Ovary (tissue), 9 donors: ENCODE measurements around the gene FN3K. TPM values are rescaled to one million over a fixed set of nuclear protein-coding genes. Genes with fewer than 3 reads are reported as not detected.
"Not testable (repeated sequence)": the region's sequence is repeated elsewhere in the genome, so short reads cannot be mapped to it uniquely, and the experiment has no call there.

Experiments
- DNase-seq, 5 donors: peaks; one replicate each; pipeline ENCODE4 v3.0.0-alpha.2; 2019 to 2020
- H3K27ac ChIP-seq, 2 donors: fragments of 200-600 bp; one replicate each; pipeline versions ENCODE4 v1.5.1 to v1.8.0; 2019 to 2022
- H3K27me3 ChIP-seq: fragments of 200-600 bp; one replicate; pipeline ENCODE4 v1.8.0; 2022
- H3K36me3 ChIP-seq: fragments of 200-600 bp; sonication (generic); one replicate; pipeline ENCODE4 v1.5.1; 2019
- H3K4me1 ChIP-seq: one replicate; pipeline ENCODE4 v1.8.1; 2013; ENCODE audit warnings: mild to moderate bottlenecking, moderate library complexity; ENCODE audit not compliant: insufficient read depth
- H3K4me3 ChIP-seq: fragments of 200-600 bp; sonication (generic); one replicate; pipeline ENCODE4 v1.5.1; 2017
- H3K9me3 ChIP-seq, 2 donors: fragments of 200-600 bp in 1 of 2; sonication (generic) in 1 of 2; one replicate each; pipeline versions ENCODE4 v1.5.1 to v1.8.1; 2013 to 2019; ENCODE audit warnings: mild to moderate bottlenecking in 1 of 2, moderate library complexity in 1 of 2
- EP300 ChIP-seq: sonication (generic); formaldehyde crosslinking; IDR thresholded peaks from one replicate; pipeline ENCODE4 v1.6.1; 2017; ENCODE audit warnings: antibody characterized with exemption
- POLR2A ChIP-seq: fragments of 450-650 bp; IDR thresholded peaks from one replicate; pipeline ENCODE4 v1.6.1; 2017; ENCODE audit warnings: antibody characterized with exemption, mild to moderate bottlenecking, moderate library complexity
- WGBS, 3 donors: extraction: QIAGEN DNeasy Blood & Tissue Kit in 1 of 3; methylation state at CpG; one replicate each; pipeline versions ENCODE4 v1.1.5 to v1.1.7; 2013 to 2017; 5-methylcytosine and 5-hydroxymethylcytosine counted together
- intact Hi-C, 4 donors: fragments of 100-400 bp; cut with DNase I; formaldehyde crosslinking; loops; one replicate each; pipeline versions ENCODE4 v1.11.0 to v1.15.1; 2022 to 2023
- polyA plus RNA-seq, 2 donors: library from polyadenylated mRNA; stranded (reverse); fragments of 200-250 nt in 1 of 2; fragments of 350-450 nt in 1 of 2; fragmentation: Illumina TruSeq in 1 of 2; extraction: RNeasy Lipid Tissue Mini Kit (QIAGEN cat#74804) in 1 of 2; gene quantifications; one replicate each; pipeline ENCODE4 v1.2.3, GENCODE V29; 2013 to 2014
- total RNA-seq, 7 donors: library from RNA; depleted of rRNA in 2 of 7; stranded (reverse); fragments of >200 nt in 2 of 7; fragmentation: NEBNext Ultra II Directional in 3 of 7; extraction: Animal tissue kit (Norgen Biotek cat#: 25700) in 3 of 7; gene quantifications; one replicate each; pipeline versions ENCODE4 v1.1.0 to v1.2.4, GENCODE V29; 2016 to 2023
- TF ChIP-seq, protein P1 (sequence below), 3 donors: fragments of 450-650 bp in 2 of 3; fragments of 200-600 bp in 1 of 3; IDR thresholded peaks; one replicate each; pipeline versions ENCODE4 v1.5.1 to v1.8.0; 2016 to 2022; ENCODE audit warnings: antibody characterized with exemption in 3 of 3, mild to moderate bottlenecking in 1 of 3
- donor health status: DM: no; HTN: no; CAD: no; lungs with moderate emphysema.
- donor health status: DM: no; HTN: no; CAD: no.
- donor health status: Bipolar disorder and iron deficiency.
- donor health status: DM: yes; HTN: yes; CAD: no.
- donor health status: DM: no; HTN: no; CAD: no.
- donor health status: DM: yes; HTN: yes; CAD: no.

FN3K gene
- total and polyA plus RNA-seq, 9 donors = 12.0 to 106 (median 30.1) TPM

GRCh38 chr17:82740906-82741759, 5.7 kb downstream of the FN3K start:
- H3K4me3 ChIP-seq = no peak overlapping the region
- WGBS, 3 donors = 95 to 98% (median 97%) methylated on average over 10 of the region's 10 CpGs
- H3K27ac ChIP-seq = no peak overlapping the region
- TF ChIP-seq POLR2A (no peak), EP300 (no peak)
- TF ChIP-seq, protein P1, sequence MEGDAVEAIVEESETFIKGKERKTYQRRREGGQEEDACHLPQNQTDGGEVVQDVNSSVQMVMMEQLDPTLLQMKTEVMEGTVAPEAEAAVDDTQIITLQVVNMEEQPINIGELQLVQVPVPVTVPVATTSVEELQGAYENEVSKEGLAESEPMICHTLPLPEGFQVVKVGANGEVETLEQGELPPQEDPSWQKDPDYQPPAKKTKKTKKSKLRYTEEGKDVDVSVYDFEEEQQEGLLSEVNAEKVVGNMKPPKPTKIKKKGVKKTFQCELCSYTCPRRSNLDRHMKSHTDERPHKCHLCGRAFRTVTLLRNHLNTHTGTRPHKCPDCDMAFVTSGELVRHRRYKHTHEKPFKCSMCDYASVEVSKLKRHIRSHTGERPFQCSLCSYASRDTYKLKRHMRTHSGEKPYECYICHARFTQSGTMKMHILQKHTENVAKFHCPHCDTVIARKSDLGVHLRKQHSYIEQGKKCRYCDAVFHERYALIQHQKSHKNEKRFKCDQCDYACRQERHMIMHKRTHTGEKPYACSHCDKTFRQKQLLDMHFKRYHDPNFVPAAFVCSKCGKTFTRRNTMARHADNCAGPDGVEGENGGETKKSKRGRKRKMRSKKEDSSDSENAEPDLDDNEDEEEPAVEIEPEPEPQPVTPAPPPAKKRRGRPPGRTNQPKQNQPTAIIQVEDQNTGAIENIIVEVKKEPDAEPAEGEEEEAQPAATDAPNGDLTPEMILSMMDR (IDR thresholded peaks at IDR 0.05) = no peak
- no peaks in the 10 kb centered on the region for H3K36me3 ChIP-seq
- H3K9me3 ChIP-seq = peaks cover 0 to 8% of the 10 kb centered on the region in 2 donors
- intact Hi-C loops = no loop called here
- no peak for DNase-seq
- H3K4me1 ChIP-seq = peaks cover 6% of the 10 kb centered on the region
- no peaks in the 10 kb centered on the region for H3K27me3 ChIP-seq

DNA sequence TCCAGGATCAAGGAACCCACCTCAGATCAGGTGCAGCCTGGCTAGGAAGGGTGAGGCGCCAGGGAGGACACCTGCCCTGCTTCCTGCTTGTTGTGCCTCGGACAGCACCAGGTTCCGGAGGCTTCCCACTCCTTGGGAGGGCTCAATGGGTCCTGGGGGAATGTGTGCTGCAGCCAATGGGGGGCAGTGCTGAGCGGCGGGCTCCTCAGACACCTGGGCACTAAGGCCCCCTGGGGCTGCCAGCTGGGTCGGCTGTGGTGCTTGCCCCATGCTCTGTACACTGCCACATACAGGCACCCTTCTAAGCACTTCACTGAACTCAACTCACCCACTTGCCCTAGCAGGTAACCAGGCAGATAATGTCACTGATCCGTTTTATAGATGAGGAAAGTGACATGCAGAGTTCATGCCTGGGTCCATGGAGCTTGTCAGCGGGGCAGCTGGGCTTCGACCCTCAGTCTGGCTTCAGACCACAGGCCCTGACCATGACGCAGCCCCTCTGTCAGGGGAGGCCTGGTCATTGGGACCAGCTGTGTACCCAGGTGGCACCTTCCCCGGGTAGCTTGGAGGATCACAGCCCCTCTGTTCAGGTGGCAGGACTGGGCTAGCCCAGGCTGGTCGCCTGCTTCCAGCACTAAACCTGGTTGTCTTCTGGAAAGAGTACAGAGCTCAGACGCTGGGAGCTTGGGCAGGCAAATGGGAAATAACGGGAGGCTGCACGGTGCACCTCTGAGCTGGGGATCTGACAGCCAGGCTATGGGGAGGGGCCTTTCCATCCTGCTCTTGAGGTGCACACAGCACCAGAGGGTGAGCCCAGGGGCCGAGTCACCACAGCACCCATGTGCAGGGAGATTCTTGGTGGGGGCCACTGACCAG, 8.2 kb downstream of the FN3K start:
- Histone ChIP-seq H3K4me3 (no peak overlapping the region), H3K4me1 (no peaks in the 10 kb centered on the region), H3K36me3 (no peaks in the 10 kb centered on the region), H3K9me3 (peaks cover 0 to 8% of the 10 kb centered on the region in 2 donors), H3K27me3 (no peaks in the 10 kb centered on the region), H3K27ac (no peak overlapping the region)
- WGBS, 3 donors = 90 to 93% (median 92%) methylated on average over 16 of the region's 16 CpGs
- TF ChIP-seq EP300 (no peak), POLR2A (no peak)
- TF ChIP-seq, protein P1 (IDR thresholded peaks at IDR 0.05) = no peak
- intact Hi-C loops = no loop called here
- DNase-seq = no peak

DNA sequence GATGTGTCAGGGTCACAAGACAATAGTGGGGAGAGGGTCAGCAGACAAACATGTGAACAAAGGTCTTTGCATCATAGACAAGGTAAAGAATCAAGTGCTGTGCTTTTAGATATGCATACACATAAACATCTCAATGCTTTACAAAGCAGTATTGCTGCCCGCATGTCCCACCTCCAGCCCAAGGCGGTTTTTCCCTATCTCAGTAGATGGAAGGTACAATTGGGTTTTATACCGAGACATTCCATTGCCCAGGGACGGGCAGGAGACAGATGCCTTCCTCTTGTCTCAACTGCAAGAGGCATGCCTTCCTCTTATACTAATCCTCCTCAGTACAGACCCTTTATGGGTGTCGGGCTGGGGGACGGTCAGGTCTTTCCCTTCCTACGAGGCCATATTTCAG, 9.3 kb downstream of the FN3K start:
- H3K27me3 ChIP-seq, H3K9me3 ChIP-seq, intact Hi-C loops, H3K36me3 ChIP-seq, H3K4me3 ChIP-seq, H3K27ac ChIP-seq, DNase-seq, H3K4me1 ChIP-seq: not testable (repeated sequence)
- WGBS, 3 donors = 66 to 83% (median 78%) methylated on average over 7 of the region's 7 CpGs

GRCh38 chr17:82745524-82745923, 10.1 kb downstream of the FN3K start:
- Histone ChIP-seq H3K27ac (no peak overlapping the region), H3K27me3 (no peaks in the 10 kb centered on the region), H3K36me3 (no peaks in the 10 kb centered on the region), H3K9me3 (peaks cover 0 to 8% of the 10 kb centered on the region in 2 donors), H3K4me3 (no peak overlapping the region), H3K4me1 (peaks cover 2% of the 10 kb centered on the region)
- intact Hi-C loops = no loop called here
- TF ChIP-seq EP300 (no peak), POLR2A (no peak)
- TF ChIP-seq, protein P1 (IDR thresholded peaks at IDR 0.05) = no peak
- 86 to 88% (median 87%) methylated on average over 8 of the region's 8 CpGs for WGBS, 3 donors
- no peak for DNase-seq
